GM10847 (cell line): Measurements from ENCODE around the gene SERPINA4.

Experiments used
- POLR2A ChIP-seq: IDR thresholded peaks from 2 replicates; pipeline ENCODE4 v1.6.1; 2011; ENCODE audit not compliant: insufficient read length; ENCODE audit errors: extremely low read depth

The SERPINA4 gene

GRCh38 chr14:94572637-94573303 lies 11.5 kb downstream of the SERPINA4 start:
- TF ChIP-seq POLR2A: no peak

GRCh38 chr14:94573475-94574277 lies 12.4 kb downstream of the SERPINA4 start:
- TF ChIP-seq POLR2A: no peak

GRCh38 chr14:94574336-94574735 lies 13.1 kb downstream of the SERPINA4 start:
- TF ChIP-seq POLR2A: no peak

GRCh38 chr14:94575730-94576585 lies 14.7 kb downstream of the SERPINA4 start:
- no peak for TF ChIP-seq POLR2A

- no peak for TF ChIP-seq POLR2A
Observed at GRCh38 chr14:94578712-94579111, 17.5 kb downstream of the SERPINA4 start.

- TF ChIP-seq POLR2A: no peak
Observed at GRCh38 chr14:94581127-94581999, 20.1 kb downstream of the SERPINA4 start, which contains the start of gene SERPINA5. SERPINA5 (plus strand) TSS chr14:94581426; CDS start chr14:94587363, 5,937 bp downstream.

- TF ChIP-seq POLR2A: no peak
Observed at GRCh38 chr14:94582199-94582750, 21.0 kb downstream of the SERPINA4 start.

GRCh38 chr14:94582851-94583250 lies 21.6 kb downstream of the SERPINA4 start:
- no peak for TF ChIP-seq POLR2A

GRCh38 chr14:94583557-94583956 lies 22.3 kb downstream of the SERPINA4 start:
- TF ChIP-seq POLR2A: no peak

GRCh38 chr14:94584591-94585280 lies 23.5 kb downstream of the SERPINA4 start:
- no peak for TF ChIP-seq POLR2A

- no peak for TF ChIP-seq POLR2A
Observed at GRCh38 chr14:94586635-94587034, 25.4 kb downstream of the SERPINA4 start.

- no peak for TF ChIP-seq POLR2A
Observed at GRCh38 chr14:94588311-94588710, 27.1 kb downstream of the SERPINA4 start.

- TF ChIP-seq POLR2A: no peak
Observed at GRCh38 chr14:94591073-94591472, 29.8 kb downstream of the SERPINA4 start.

GRCh38 chr14:94591871-94592270 lies 30.6 kb downstream of the SERPINA4 start:
- no peak for TF ChIP-seq POLR2A
